Activated T-cell treated with anti-CD3 and anti-CD28 coated beads for 24 hours (primary cell): ENCODE results near the gene SCYGR7.

ENCODE experiments used
- DNase-seq: peaks from one replicate; pipeline ENCODE4 v3.0.0-alpha.2; 2020; ENCODE audit warnings: low read depth

The SCYGR7 gene

DNA sequence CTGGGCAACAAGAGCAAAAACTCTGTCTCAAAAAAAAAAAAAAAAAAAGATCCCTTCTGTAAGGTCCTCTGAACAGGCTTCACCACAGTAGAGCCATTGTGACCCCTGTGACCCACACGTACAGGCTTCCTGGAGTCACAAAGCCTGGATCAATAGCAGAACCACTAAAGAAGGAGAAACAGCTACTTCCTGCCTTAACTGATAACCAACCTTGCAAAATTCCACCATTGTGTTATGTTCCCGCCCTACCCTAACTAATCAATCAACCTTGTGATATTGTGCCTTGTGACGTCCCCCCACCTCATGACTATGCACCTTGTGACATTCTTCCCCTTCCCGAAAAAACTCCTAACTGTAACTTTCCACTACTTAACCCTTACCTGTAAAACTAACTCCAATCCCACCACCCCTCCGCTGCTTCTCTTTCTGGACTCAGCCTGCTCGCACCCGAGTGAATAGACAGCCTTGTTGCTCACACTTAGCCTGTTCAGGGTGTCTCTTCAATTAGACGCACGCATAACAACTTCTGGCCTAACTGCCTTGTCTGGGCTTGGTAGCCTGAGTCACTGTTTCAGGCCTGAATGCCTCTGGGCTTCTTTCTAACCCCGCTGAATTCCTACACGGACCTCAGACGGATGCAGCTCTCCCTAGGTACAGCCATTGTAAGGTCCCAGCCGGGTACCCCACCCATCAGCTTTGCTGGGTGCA lies 31.4 kb downstream of the SCYGR7 start:
- DNase-seq, result no peak

DNA sequence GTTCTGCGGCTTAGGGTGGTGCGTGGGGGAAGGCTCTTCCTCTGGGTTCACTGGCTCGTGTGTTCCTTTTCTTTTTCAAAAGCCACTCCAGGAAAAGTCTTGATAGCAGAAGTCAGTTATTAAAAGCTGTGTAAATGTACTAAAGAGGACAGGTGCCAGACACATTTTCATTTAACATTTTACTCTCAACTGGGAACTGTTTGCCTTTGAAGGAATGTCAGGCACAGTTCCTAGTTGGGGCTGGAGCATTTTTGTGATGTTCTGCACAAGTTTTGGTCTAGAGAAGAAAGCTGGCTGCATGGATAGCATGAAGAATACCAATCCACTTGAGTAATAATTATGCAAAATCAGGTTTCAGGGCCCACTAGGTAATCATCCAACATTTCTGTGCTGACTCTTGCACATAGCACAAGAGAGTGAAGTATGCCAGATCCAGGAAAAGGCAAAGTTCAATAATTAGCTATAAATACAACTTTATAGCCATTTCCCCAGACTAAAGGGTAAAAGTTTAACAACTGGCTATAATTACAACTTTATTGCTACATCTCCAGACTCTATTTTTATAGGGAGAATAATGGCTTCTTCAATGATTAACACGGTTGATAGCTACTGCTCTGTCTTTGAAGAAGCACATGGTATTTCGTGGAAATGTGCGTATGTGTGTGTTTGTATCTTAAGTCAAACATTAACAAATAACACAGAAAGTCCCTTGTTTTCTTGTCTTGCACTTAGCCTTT lies 33.8 kb downstream of the SCYGR7 start:
- DNase-seq, result no peak

DNA sequence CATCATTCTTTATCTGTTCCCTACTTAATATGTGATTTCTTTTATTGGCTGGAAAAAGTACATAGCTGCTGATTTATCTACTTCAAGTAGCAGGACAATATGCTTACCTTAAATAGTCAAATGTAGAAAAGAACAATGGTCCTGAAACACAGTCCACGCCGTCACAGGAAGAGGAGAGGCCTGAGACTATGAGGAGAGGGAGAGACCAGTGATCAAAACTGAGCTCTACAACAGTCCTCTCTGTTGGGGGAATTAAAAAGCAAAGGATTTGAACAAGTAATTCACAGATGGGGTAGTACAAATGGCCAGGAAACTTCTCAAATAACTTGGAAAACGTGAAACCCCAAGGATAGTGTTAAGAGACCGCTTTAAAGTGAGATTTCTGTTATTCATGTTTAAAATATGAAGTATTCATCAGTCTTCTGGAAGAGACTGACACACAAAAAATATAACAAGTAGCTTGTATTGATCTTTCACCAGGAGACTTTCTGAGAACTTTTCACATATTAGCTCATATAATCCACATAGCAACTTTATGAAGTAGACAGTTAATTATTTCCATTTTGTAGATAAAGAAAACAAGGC lies 37.7 kb downstream of the SCYGR7 start:
- no peak for DNase-seq

DNA sequence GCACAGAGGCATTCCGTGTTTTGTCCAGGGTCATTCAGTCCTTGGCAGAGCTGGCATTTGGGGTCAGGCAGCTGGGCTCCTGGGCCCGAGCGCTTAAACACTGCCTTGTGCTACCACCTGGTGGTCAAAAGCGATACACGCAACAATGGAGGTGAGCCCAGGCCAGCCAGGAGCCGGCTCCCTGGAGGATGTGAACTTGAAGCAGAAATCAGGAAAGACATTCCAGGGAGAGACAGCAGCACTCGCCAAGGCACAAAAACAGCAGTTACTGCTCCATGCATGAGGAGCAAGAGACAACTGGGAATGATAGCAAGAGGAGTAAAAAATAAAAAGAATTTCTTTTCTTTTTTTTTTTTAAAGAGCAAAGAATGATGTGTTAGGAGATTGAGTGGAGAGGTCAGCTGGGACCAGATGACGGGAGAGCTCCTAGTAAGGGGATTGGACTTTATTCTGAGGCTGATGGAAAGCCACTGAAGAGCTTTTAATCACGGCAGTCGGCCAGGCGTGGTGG lies 38.3 kb downstream of the SCYGR7 start:
- DNase-seq, result peak; percentile 49

DNA sequence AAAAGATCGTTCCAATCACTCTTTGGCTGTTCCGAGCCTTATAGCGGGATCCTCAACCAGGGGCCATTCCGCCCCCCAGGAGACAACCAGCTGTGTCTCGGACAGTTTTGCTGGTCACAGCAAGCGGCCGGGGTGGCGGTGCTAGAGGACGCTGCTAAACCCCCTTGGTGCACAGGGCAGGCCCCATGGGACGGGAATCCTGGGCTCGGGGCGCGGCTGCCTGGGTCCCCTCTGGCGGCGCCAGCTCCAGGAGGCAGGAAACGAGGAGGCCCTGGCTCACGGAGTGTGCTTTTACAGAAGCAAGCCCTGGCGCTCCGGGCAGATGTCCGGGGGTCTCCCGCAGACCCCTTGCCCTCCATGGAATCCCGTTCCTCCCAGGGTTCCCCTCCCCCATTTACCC lies 39.7 kb downstream of the SCYGR7 start:
- DNase-seq, result no peak

DNA sequence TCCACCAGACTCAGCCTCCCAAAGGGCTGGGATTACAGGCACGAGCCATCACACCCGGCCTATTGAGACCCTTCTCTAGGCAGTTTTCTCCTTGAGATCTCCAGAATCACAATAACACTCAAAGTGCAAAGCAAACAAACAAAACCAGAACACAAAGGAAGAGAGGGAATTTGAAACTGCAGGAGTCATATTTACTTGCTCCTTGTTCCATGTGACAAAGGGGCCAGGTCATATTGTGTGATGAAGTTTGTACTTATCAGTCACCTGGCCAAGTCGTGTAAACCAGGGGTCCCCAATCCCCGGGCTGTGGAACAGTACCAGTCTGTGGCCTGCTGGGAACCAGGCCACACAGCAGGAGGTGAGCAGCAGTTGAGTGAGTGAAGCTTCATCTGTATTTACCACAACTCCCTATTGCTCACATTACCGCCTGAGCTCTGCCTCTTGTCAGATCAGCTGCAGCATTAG lies 44.1 kb downstream of the SCYGR7 start:
- DNase-seq, result no peak

DNA sequence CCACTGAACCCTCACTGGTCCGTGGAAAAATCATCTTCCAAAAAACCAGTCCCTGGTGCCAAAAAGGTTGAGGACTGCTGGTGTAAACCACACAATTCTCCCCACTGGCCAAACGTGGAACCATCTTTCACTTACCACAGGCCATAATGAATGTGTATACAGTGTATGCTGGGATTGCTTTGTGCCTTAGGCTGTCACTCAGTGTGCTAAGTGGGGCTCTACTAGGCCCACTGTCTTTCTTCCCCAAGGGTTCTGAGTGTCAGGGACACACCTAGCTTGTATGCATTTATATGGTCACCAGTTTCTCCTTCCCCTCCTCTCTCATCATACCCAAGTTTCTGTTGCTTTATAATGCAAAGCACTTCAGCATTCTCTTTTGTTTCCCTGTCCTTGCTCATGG lies 44.8 kb downstream of the SCYGR7 start:
- no peak for DNase-seq

DNA sequence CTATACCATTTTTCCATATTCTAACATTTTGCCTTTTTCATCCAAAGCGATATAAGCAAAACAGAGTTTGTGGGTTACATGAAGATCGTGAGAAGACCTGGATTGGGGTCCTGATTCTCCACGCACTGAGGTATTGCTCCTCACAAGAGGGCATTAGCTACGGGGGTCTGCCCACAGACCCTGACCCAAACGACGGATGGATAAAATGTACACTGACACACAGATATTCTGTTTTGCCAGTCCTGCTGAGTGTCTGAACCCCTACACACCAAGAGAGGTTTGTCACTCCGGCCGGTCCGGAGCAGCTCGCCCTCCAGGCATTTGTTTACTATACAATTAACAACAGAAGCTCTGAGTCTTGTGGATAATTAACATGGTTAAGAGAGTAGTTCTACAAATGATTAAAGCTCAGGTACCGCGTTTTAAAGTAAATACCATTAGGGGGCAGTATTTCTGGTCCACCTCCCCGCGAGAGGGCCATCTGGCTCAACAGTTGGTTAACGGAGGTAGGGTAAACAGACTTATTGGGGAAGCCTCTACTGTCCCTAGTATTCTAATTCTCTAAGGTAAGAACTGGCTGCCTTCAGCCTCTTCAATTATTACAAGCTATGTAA lies 46.0 kb downstream of the SCYGR7 start:
- no peak for DNase-seq

DNA sequence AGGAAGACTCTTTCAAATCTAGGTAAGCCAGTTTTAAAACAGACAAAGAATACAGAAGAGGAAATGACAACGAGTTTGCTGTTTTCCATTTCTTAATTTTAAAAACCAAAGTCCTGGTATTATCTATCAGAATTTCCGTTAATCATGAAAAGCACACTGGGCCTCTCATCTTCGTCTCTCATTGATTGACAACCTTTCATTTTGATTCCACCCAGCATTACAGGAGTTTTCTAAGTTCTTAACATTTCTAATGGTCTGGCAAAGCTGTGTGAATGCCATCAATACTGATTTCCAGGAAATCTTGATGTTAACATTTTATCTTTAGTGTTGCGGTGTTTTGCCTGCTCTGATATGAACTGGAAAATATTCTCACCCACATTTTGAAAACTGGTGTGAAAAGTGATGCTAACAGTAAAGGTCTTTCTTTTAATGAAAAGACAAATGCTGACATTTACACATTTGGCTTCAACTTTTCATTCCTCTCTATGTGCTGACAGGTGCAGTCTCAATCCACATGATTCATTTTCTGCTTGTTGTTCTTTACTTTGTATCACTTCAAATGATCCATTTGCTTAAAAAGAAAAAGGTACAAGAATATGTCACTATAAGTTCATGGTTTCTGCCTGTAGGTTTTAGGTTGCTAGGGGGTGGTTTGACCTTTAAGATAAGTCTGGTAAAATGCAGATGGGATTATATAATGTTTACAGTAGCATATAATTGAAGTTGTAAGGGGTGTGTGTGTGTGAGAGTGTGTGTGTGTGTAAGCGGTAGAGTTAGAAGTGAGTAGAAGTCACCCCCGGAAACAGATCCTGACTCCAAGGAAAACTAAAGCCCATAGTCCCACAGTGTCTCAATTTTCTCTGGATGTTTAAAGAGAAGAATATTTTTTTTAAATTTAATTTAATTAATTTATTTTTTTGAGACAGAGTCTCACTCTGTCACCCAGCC lies 47.0 kb downstream of the SCYGR7 start:
- no peak for DNase-seq
